Right forelimb (tissue), 1 donor: ENCODE data around the gene KIF26B.

Source experiments
- DNase-seq: peaks from one replicate; pipeline ENCODE4 v3.0.0-alpha.2; 2018

KIF26B gene

GRCh38 chr1:245363461-245364200, 208.8 kb downstream of the KIF26B start:
- no peak for DNase-seq

- no peak for DNase-seq
These were observed 210.6 kb downstream of the KIF26B start for GRCh38 chr1:245365095-245366020.

- DNase-seq = no peak
These were observed 212.1 kb downstream of the KIF26B start for GRCh38 chr1:245366886-245367285.

GRCh38 chr1:245370175-245370825, 215.5 kb downstream of the KIF26B start:
- no peak for DNase-seq

GRCh38 chr1:245370905-245371581, 216.3 kb downstream of the KIF26B start:
- no peak for DNase-seq

- no peak for DNase-seq
These were observed 218.3 kb downstream of the KIF26B start for GRCh38 chr1:245373131-245373530.

GRCh38 chr1:245375789-245376460, 221.1 kb downstream of the KIF26B start:
- DNase-seq = no peak

- DNase-seq = no peak
These were observed 223.1 kb downstream of the KIF26B start for GRCh38 chr1:245377854-245378253.

GRCh38 chr1:245378311-245378722, 223.5 kb downstream of the KIF26B start:
- DNase-seq = no peak

- no peak for DNase-seq
These were observed 224.0 kb downstream of the KIF26B start for GRCh38 chr1:245378745-245379144.

- no peak for DNase-seq
These were observed 226.2 kb downstream of the KIF26B start for GRCh38 chr1:245380790-245381535.

GRCh38 chr1:245382981-245383380, 228.2 kb downstream of the KIF26B start:
- DNase-seq = no peak

GRCh38 chr1:245383396-245384330, 228.9 kb downstream of the KIF26B start:
- no peak for DNase-seq

- DNase-seq = no peak
These were observed 231.6 kb downstream of the KIF26B start for GRCh38 chr1:245386297-245386971.

- no peak for DNase-seq
These were observed 233.9 kb downstream of the KIF26B start for GRCh38 chr1:245388687-245389086.

- DNase-seq = no peak
These were observed 235.1 kb downstream of the KIF26B start for GRCh38 chr1:245389873-245390272.

GRCh38 chr1:245390975-245391374, 236.2 kb downstream of the KIF26B start:
- no peak for DNase-seq

- DNase-seq = no peak
These were observed 238.9 kb downstream of the KIF26B start for GRCh38 chr1:245393694-245394093.

- DNase-seq = no peak
These were observed 240.9 kb downstream of the KIF26B start for GRCh38 chr1:245395680-245396079.

- DNase-seq = no peak
These were observed 241.8 kb downstream of the KIF26B start for GRCh38 chr1:245396615-245397014.
